HG02678 (cell line): ENCODE results near the gene DAO.
"Not testable (repeated sequence)": the region's sequence is repeated elsewhere in the genome, so short reads cannot be mapped to it uniquely, and the experiment has no call there.

ENCODE experiments used
- ATAC-seq: cut with Tn5 transposase; IDR thresholded peaks from one replicate; pipeline ENCODE4 v1.9.1; 2021; ENCODE audit warnings: mild to moderate bottlenecking, moderate library complexity; ENCODE audit not compliant: unreplicated experiment

Gene DAO

GRCh38 chr12:108879615-108880254 is at the start of gene DAO:
DAO (plus strand) TSS chr12:108880092; CDS start chr12:108885007, 4,915 bp downstream.
- no peak for ATAC-seq

GRCh38 chr12:108831309-108831991 is 48.4 kb upstream of the DAO start:
- peak; percentile 75 for ATAC-seq

- ATAC-seq: no peak
These were observed 47.7 kb upstream of the DAO start for GRCh38 chr12:108832208-108832607.

GRCh38 chr12:108832730-108833354 is 47.0 kb upstream of the DAO start:
- no peak for ATAC-seq

GRCh38 chr12:108833355-108833733 is 46.5 kb upstream of the DAO start:
- no peak for ATAC-seq

GRCh38 chr12:108833757-108834472 is 46.0 kb upstream of the DAO start:
- no peak for ATAC-seq

- no peak for ATAC-seq
These were observed 43.8 kb upstream of the DAO start for GRCh38 chr12:108835860-108836634.

- ATAC-seq: no peak
These were observed 42.7 kb upstream of the DAO start for GRCh38 chr12:108837239-108837638.

GRCh38 chr12:108837680-108838079 is 42.2 kb upstream of the DAO start:
- ATAC-seq: no peak

- peak; percentile 96 for ATAC-seq
These were observed 41.5 kb upstream of the DAO start for GRCh38 chr12:108838194-108839017.

- ATAC-seq: no peak
These were observed 40.6 kb upstream of the DAO start for GRCh38 chr12:108839018-108839889.

GRCh38 chr12:108839890-108840230 is 40.0 kb upstream of the DAO start:
- ATAC-seq: no peak

GRCh38 chr12:108840605-108841332 is 39.1 kb upstream of the DAO start:
- ATAC-seq: no peak

GRCh38 chr12:108841825-108842224 is 38.1 kb upstream of the DAO start:
- ATAC-seq: not testable (repeated sequence)

- no peak for ATAC-seq
These were observed 37.5 kb upstream of the DAO start for GRCh38 chr12:108842361-108842760.

GRCh38 chr12:108843187-108843586 is 36.7 kb upstream of the DAO start:
- no peak for ATAC-seq

GRCh38 chr12:108845696-108846095 is 34.2 kb upstream of the DAO start:
- no peak for ATAC-seq

- ATAC-seq: no peak
These were observed 33.6 kb upstream of the DAO start for GRCh38 chr12:108846290-108846701.
